Measurements from ENCODE around the gene PAX8.

- no peak for TF ChIP-seq ARNTL (CRISPR knock-in tag; IDR thresholded peaks at IDR 0.05; ENCODE audit: borderline replicate concordance, low read depth)
- no peak for TF ChIP-seq ZNF70 (CRISPR knock-in tag; IDR thresholded peaks at IDR 0.05)
- TF ChIP-seq ISL1 (CRISPR knock-in tag; IDR thresholded peaks at IDR 0.05), result no peak
- TF ChIP-seq, protein P1, sequence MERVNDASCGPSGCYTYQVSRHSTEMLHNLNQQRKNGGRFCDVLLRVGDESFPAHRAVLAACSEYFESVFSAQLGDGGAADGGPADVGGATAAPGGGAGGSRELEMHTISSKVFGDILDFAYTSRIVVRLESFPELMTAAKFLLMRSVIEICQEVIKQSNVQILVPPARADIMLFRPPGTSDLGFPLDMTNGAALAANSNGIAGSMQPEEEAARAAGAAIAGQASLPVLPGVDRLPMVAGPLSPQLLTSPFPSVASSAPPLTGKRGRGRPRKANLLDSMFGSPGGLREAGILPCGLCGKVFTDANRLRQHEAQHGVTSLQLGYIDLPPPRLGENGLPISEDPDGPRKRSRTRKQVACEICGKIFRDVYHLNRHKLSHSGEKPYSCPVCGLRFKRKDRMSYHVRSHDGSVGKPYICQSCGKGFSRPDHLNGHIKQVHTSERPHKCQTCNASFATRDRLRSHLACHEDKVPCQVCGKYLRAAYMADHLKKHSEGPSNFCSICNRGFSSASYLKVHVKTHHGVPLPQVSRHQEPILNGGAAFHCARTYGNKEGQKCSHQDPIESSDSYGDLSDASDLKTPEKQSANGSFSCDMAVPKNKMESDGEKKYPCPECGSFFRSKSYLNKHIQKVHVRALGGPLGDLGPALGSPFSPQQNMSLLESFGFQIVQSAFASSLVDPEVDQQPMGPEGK (CRISPR knock-in tag; IDR thresholded peaks at IDR 0.05; ENCODE audit: borderline replicate concordance), result no peak
- no peak for TF ChIP-seq CREB5 (CRISPR knock-in tag; IDR thresholded peaks at IDR 0.05; ENCODE audit: low read depth)
- TF ChIP-seq SNAI2 (CRISPR knock-in tag; IDR thresholded peaks at IDR 0.05), result no peak
- TF ChIP-seq OSR1 (CRISPR knock-in tag; IDR thresholded peaks at IDR 0.05), result no peak
- TF ChIP-seq ZC3H10 (CRISPR knock-in tag; IDR thresholded peaks at IDR 0.05), result no peak
- no peak for TF ChIP-seq RARB (CRISPR knock-in tag; IDR thresholded peaks at IDR 0.05)
Observed at GRCh38 chr2:113200236-113200635, 78.5 kb downstream of the PAX8 start.
